GM12865 (cell line): Measurements from ENCODE around the gene PCNX2.

Source experiments
- DNase-seq: peaks from one replicate; pipeline ENCODE4 v3.0.0; 2010; ENCODE audit warnings: low read depth
- H3K4me3 ChIP-seq: 2 replicates; pipeline ENCODE4 v1.5.1; 2011; ENCODE audit warnings: mild to moderate bottlenecking, low read depth, low read length, control low read depth
- CTCF ChIP-seq: IDR thresholded peaks from 2 replicates; pipeline ENCODE4 v1.5.1; 2011; ENCODE audit warnings: low read length, control low read depth, low read depth, inconsistent platforms; ENCODE audit not compliant: insufficient read depth; ENCODE audit errors: missing control alignments

PCNX2 gene

DNA sequence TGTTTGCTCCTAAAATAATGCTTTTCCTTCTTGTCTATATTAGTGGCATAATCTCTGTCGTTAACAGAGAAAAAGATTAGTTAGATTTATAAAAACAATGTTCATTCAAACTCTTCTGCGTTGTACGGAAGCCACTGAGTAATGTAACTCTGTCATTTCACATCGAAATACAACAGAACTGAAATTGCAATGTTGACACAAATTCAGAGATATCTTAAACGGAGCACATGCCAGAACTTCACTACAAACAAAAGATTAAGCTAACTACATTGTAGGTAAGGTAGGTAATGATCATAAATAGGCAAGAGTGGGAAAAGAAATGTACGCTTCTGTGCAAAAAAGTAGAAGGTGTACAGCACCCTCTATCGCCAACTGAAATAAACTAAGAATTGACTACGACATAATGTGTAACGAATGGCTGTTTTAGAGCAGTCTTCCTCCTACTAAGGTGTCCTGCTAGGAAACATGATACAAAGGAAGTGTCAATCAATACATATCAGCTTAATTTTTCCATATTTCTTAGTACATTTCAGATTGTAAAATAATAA is 56.6 kb downstream of the PCNX2 start:
- no peak overlapping the region for H3K4me3 ChIP-seq
- no peak for TF ChIP-seq CTCF
- no peak for DNase-seq

DNA sequence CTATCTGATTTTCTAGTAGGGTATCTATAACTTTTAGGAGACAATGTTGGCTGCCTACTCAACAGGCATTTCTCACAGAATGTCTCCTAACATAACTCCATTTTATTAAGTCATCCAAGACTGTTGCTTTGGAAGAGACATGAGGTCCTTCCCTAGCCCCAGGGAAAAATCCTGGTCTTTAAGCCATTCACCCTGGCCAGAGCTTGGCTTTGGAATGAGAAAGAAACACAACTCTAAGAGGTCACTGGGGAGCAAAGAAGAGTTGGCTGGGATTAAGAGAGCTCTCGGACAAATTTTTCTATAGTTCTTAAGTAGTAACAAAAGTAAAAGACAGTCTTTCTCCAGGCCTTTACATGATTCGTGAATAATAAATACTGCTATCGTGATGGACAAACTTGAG is 57.9 kb downstream of the PCNX2 start:
- H3K4me3 ChIP-seq = no peak overlapping the region
- TF ChIP-seq CTCF = no peak
- no peak for DNase-seq

GRCh38 chr1:233233508-233234040 is 62.0 kb downstream of the PCNX2 start:
- no peak for DNase-seq
- TF ChIP-seq CTCF = no peak
- H3K4me3 ChIP-seq = no peak overlapping the region

GRCh38 chr1:233230011-233230410 is 65.5 kb downstream of the PCNX2 start:
- no peak overlapping the region for H3K4me3 ChIP-seq
- DNase-seq = no peak
- no peak for TF ChIP-seq CTCF

GRCh38 chr1:233229288-233229687 is 66.2 kb downstream of the PCNX2 start:
- DNase-seq = no peak
- no peak overlapping the region for H3K4me3 ChIP-seq
- TF ChIP-seq CTCF = no peak

DNA sequence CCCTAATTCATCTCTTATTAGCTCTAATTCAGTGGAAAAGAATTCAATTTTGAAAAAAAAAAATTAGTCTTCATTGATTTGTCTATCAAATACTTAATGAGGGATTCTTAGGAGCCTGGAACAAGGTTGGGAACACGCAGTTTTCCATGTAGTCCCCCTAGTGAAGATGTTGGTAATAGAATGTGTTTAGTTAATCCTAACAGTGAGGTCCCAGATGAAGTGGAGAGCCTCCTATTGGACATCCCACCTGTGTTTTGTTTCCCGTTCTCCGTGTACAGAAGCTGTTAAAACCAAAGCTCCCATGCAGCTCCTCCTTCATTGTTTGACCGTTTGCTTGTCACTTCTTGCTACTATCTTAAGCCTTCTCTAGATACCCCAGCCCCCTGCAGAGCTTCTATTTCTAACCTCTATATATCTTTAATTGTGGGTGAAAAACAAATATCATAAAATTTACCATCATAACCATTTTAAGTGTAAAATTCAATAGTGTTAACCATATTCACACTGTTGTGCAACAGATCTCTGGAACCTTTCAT is 67.5 kb downstream of the PCNX2 start:
- H3K4me3 ChIP-seq = no peak overlapping the region
- no peak for TF ChIP-seq CTCF
- no peak for DNase-seq

DNA sequence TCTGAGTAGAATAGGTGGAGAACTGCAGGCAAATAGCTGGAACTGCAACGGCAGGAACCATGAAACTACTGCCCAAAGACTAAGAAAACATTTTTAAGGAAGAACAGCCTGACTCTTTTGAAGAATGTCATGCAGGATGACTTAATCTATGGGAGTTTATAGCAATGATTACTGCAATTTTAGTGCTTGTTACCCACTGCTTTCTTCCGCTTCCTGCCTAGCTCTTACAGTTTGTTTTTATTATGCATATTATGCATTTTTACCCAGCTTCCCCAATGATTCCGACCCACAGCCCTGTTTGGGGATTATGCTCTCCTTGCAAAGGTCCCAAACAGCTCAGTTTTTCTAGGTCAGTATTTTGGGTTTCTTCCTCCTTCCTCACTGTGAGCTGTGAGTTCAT is 71.2 kb downstream of the PCNX2 start:
- no peak for DNase-seq
- no peak for TF ChIP-seq CTCF
- no peak overlapping the region for H3K4me3 ChIP-seq
